GM12864 (cell line): ENCODE data around the gene SEMA3B.

Experiments used
- DNase-seq: peaks from one replicate; pipeline ENCODE4 v3.0.0-alpha.2; 2011; ENCODE audit warnings: low read depth
- H3K4me3 ChIP-seq: 2 replicates; pipeline ENCODE4 v1.5.1; 2011; ENCODE audit warnings: mild to moderate bottlenecking, low read depth, low read length, control low read depth
- TF ChIP-seq, protein P1 (sequence below): IDR thresholded peaks from 2 replicates; pipeline ENCODE4 v1.5.1; 2011; ENCODE audit warnings: low read depth, mild to moderate bottlenecking, moderate library complexity, low read length, control low read depth, inconsistent platforms; ENCODE audit errors: missing control alignments

The SEMA3B gene

DNA sequence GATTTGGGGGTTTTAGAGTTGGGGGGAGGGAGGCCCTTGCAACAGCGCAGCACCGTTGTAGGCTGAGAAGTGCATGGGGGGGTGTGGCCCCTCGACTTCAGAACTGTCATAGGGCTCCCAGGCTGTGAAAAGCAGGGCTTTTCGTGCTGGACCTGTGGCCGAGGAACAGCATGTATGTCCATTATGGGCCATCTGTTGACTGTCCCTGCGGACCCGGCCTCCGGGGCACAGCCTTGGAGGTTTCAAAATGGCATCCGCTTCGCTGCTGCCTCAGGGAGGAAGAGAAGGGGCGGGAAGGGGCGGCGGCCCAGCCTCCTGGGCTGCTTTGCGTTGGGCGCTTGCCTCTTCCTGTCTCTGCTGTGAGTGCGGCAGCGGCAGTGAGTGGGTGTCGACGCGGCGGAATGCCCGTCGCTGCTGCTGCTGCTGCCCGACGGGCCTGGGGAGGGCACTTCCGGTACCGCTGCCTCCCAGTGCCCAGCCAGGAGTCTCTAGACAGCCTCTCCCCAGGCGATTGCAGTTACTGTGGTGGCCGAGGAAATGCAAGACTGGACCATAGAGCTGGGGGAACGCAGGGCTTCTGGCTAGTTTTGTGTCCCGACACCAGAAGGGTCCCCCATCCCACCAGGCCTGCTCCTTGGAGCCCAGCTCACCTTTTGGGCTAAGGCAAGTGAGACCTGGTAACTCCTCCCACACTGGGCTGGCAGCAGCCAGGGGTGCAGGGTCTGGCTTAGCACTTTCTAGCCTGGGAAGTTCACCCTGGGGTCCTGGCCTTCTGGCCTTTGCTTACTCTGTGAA is 31.0 kb upstream of the SEMA3B start:
- peak overlapping the region; percentile 94 for H3K4me3 ChIP-seq
- peak; percentile 64 for DNase-seq
- TF ChIP-seq, protein P1, sequence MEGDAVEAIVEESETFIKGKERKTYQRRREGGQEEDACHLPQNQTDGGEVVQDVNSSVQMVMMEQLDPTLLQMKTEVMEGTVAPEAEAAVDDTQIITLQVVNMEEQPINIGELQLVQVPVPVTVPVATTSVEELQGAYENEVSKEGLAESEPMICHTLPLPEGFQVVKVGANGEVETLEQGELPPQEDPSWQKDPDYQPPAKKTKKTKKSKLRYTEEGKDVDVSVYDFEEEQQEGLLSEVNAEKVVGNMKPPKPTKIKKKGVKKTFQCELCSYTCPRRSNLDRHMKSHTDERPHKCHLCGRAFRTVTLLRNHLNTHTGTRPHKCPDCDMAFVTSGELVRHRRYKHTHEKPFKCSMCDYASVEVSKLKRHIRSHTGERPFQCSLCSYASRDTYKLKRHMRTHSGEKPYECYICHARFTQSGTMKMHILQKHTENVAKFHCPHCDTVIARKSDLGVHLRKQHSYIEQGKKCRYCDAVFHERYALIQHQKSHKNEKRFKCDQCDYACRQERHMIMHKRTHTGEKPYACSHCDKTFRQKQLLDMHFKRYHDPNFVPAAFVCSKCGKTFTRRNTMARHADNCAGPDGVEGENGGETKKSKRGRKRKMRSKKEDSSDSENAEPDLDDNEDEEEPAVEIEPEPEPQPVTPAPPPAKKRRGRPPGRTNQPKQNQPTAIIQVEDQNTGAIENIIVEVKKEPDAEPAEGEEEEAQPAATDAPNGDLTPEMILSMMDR, result no peak

DNA sequence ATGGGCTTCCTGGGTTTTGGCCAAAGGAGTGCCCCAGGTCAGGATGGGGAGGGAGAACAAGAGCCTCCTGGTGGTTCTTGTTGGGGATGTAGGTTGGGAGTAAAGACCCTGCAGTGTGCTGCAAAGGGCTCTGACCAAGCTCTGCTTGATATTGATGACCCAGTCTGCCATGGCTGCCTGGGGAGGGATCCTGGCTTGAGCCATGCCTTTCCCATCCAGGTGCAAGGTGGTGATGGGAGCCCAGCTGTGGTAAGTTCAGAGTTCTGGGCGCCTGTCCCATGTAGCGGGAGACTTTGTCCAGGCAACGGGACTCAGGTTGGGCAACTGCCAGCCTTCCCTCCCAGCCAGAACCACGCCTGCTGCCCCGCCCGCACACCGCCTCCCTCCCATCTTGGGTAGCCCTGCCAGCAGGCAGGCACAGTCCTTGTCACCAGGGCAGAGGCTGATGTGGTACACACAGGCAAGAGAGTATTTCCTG is 30.4 kb upstream of the SEMA3B start:
- no peak for DNase-seq
- TF ChIP-seq, protein P1, result no peak
- H3K4me3 ChIP-seq, result peak overlapping the region; percentile 94

DNA sequence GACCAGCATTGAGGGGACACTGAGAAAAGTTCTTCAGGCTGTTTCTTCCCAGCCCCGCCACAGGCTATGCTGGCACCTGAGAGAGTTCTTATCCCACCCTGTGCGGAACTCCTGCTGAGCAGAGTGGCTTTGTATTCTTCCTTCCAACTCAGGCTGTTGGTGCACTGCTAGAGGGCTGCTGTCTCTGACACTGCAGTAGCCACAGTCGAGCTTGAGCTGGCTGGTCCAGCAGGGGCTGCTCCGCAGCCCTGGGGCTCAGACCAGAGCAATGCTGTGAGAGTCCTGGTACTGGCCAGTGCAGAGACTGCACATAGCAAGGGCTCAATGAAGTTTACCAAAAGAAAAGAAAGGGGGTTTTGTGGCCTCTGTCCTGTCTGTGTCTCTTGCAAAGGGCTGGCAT is 29.3 kb upstream of the SEMA3B start:
- DNase-seq, result no peak
- TF ChIP-seq, protein P1, result no peak
- H3K4me3 ChIP-seq, result no peak overlapping the region

- no peak overlapping the region for H3K4me3 ChIP-seq
Observed at GRCh38 chr3:50241163-50241562, 27.8 kb upstream of the SEMA3B start.

DNA sequence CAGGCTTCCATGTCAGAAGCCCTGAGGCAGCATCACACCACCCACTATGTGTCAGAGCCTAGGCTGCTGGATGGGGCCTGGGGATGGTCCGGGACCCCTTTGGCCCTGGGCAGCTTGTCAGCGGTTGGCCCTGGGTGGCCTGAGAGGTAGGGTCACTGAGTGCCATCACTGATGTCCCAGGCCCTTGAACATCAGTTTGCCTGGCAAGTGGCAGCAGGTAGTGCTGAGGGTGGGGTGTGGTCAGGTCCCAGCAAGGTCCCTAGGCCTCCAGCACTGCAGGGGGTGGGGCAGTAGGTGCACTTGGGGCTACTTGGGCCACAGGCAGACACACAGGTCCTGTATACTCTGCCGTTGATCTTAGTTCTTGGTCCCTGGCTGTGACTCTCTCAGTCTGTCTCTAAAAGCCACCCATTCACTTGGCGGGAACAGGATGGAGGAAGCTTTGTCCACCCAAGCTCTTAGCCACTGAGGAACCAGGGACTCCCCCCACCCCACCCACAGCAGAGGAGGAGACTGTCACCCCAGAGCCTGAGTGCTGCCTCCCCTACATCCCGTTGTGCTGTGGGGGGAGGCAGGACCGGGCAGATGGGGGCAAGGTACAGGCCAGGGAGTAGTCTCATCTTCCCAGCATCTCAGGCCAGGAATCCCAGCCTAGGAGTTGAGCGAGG is 27.1 kb upstream of the SEMA3B start:
- no peak overlapping the region for H3K4me3 ChIP-seq
- DNase-seq, result no peak
- TF ChIP-seq, protein P1, result no peak

More at GRCh38 chr3:50241163-50241562, 27.8 kb upstream of the SEMA3B start:
- no peak for DNase-seq
- TF ChIP-seq, protein P1, result no peak

- DNase-seq, result no peak
- TF ChIP-seq, protein P1, result no peak
- H3K4me3 ChIP-seq, result no peak overlapping the region
Observed at GRCh38 chr3:50242381-50242770, 26.6 kb upstream of the SEMA3B start.
